ENCODE results near the gene ATG2B.

Gene ATG2B

DNA sequence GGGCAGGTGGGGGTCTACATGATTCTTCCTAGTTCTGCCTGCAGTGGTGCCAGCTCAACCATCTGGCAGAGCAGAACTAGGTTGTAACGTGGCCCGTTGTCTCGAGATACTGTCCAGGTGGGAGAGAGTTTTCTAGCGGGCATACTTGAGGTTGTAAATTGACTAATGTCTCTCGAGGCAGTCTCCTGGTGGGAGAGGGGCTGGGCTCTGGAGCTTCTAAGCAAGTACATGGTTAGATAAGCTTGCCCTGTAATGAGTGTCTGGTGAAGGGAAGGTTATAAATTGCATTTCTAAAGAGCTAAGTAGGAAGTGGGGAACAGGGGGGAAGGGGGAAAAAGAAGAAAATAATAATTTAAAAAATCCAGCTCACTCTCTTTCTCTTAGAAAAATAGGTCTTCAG lies 89.0 kb downstream of the ATG2B start:
- no peak for ATAC-seq
- no peak overlapping the region for H3K27ac Mint-ChIP-seq
- H3K4me1 Mint-ChIP-seq: no peaks in the 10 kb centered on the region
- H3K4me3 Mint-ChIP-seq: no peak overlapping the region
- peaks cover 1% of the 10 kb centered on the region for H3K36me3 Mint-ChIP-seq
- no peaks in the 10 kb centered on the region for H3K27me3 Mint-ChIP-seq
- H3K9me3 Mint-ChIP-seq: peaks cover 3% of the 10 kb centered on the region

DNA sequence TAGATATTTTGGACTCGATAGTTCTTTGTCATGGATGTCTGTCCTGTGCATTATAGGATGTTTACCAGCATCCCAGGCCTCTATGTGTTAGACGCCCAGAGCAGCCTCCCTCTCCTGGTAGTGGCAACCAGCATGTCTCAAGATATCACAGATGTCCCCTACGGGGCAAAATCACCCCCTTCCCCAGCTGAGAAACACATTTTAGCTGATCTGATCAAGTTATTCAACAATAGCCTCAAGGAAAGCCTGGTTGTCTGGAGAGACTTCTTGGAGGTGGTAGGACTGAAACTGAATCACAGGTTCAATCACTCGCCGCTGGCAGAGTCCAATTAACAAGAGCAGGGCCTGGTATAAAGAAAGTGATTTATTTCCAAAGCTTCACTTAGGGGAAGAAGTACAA lies 89.5 kb downstream of the ATG2B start:
- H3K27ac Mint-ChIP-seq: no peak overlapping the region
- no peaks in the 10 kb centered on the region for H3K27me3 Mint-ChIP-seq
- H3K36me3 Mint-ChIP-seq: no peaks in the 10 kb centered on the region
- ATAC-seq: no peak
- no peaks in the 10 kb centered on the region for H3K4me1 Mint-ChIP-seq
- H3K4me3 Mint-ChIP-seq: no peak overlapping the region
- peaks cover 3% of the 10 kb centered on the region for H3K9me3 Mint-ChIP-seq

DNA sequence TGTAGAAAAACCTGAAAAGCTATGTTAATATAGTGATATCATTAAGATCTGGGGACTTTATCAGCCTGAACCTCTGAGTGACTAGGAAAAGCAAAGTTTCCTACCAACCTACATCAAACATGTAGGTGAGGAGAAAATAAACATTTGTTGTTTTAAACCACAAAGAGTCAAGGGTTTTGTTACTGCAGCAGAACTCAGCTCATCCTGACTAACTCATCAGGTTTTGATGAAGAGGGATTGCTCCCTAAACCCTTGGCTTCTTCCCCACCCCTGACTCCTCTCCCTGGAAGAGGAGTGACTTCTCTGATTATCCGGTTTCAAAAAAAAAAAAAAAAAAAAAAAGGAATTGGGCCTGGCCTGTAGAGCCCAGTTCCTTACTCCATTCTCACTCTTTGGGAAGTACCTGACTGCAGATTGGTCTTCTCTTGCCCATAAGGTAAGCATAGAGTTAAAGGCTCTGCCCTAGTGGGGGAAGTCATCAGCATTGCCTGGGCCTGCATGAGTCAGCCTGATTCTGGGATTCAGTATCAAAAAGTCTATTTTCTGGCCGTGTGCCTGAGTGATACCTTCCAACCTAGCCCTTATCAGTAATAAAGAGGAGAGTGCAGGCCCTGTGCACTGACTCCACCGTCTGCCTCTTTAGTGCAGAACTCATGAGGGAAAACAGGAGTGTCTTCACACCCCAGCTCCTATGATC lies 90.2 kb downstream of the ATG2B start:
- H3K9me3 Mint-ChIP-seq: peaks cover 3% of the 10 kb centered on the region
- no peaks in the 10 kb centered on the region for H3K4me1 Mint-ChIP-seq
- no peak for ATAC-seq
- no peak overlapping the region for H3K27ac Mint-ChIP-seq
- H3K27me3 Mint-ChIP-seq: no peaks in the 10 kb centered on the region
- no peak overlapping the region for H3K4me3 Mint-ChIP-seq
- H3K36me3 Mint-ChIP-seq: no peaks in the 10 kb centered on the region

DNA sequence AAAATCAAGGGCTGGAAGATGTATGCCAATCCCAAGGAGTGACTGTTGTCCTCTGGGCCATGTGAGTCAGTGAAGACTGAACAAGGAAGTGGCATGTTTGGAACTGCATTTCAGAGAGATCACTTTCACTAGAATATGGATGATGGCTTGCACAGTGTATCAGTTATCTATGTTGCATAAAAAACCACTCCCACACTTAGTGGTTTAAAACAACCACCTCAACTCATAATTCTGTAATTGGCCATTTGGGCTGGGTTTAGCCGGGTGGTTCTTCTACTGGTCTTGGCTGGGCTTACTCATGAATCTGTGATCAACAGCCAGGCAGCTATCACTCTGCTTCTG lies 91.7 kb downstream of the ATG2B start:
- H3K36me3 Mint-ChIP-seq: no peaks in the 10 kb centered on the region
- H3K27ac Mint-ChIP-seq: no peak overlapping the region
- H3K4me1 Mint-ChIP-seq: no peaks in the 10 kb centered on the region
- peaks cover 11% of the 10 kb centered on the region for H3K27me3 Mint-ChIP-seq
- no peaks in the 10 kb centered on the region for H3K9me3 Mint-ChIP-seq
- no peak overlapping the region for H3K4me3 Mint-ChIP-seq
- no peak for ATAC-seq

DNA sequence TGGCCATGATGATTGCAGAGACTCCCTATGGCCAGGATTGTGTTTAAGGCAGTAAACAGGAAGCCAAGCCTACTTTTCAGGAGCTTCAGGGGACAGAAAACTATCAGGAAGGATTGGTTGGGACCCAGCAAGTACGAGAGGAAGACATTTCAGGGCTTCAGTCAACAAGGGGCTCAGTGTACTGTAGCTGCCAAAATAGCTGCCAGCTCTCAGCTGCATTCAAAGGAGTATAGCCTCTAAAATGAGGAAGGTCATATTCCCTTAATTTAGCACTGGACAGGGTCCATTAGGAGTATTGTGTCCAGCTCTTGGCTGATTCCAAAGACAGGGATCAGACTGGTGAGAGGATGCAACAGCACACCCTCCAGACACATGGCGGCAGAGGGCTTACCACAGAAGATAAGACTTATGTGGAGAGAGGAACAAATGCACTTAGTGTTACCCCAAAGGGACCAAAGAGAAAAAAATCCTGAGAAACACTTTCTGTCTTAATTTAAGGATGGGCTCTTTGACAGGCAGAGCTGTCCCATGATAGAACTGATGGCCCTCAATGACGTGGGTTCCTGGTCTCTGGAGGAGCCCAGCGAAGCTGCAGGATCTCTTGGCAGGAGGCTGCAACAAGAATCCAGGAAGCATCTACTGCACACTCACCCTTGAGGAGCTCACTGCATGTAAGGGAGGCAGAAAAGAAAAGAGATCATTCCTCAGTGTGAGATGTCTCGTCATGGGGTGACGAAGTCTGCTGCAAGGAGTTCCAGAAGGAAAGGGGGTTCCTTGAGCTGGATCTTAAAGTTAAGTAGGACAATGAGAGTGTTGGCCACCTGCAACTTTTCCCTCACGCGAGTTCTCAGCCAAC lies 92.3 kb downstream of the ATG2B start:
- ATAC-seq: no peak
- Mint-ChIP-seq H3K27me3 (peaks cover 17% of the 10 kb centered on the region), H3K4me1 (no peaks in the 10 kb centered on the region), H3K27ac (no peak overlapping the region), H3K9me3 (no peaks in the 10 kb centered on the region), H3K4me3 (no peak overlapping the region), H3K36me3 (no peaks in the 10 kb centered on the region)

DNA sequence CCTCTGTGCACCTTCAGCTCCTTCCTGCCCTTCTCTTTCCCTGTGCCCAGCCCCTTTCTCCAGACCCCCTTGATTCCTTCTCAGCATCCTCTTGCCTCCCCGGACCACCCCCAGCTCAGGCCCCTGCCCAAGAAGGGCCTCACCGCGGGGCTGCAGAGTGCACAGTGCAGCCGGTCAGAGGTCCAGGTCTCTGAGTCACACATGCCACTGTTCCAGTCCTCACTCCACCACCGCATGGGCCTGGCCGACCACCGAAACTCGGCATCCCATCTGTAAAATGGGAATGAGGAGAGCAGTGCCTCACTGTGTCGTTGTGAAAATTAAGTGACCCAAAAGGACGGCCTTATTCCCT lies 93.8 kb downstream of the ATG2B start:
- Mint-ChIP-seq H3K27ac (no peak overlapping the region), H3K36me3 (no peaks in the 10 kb centered on the region), H3K27me3 (peaks cover 19% of the 10 kb centered on the region), H3K4me3 (no peak overlapping the region), H3K9me3 (no peaks in the 10 kb centered on the region), H3K4me1 (no peaks in the 10 kb centered on the region)
- ATAC-seq: no peak

DNA sequence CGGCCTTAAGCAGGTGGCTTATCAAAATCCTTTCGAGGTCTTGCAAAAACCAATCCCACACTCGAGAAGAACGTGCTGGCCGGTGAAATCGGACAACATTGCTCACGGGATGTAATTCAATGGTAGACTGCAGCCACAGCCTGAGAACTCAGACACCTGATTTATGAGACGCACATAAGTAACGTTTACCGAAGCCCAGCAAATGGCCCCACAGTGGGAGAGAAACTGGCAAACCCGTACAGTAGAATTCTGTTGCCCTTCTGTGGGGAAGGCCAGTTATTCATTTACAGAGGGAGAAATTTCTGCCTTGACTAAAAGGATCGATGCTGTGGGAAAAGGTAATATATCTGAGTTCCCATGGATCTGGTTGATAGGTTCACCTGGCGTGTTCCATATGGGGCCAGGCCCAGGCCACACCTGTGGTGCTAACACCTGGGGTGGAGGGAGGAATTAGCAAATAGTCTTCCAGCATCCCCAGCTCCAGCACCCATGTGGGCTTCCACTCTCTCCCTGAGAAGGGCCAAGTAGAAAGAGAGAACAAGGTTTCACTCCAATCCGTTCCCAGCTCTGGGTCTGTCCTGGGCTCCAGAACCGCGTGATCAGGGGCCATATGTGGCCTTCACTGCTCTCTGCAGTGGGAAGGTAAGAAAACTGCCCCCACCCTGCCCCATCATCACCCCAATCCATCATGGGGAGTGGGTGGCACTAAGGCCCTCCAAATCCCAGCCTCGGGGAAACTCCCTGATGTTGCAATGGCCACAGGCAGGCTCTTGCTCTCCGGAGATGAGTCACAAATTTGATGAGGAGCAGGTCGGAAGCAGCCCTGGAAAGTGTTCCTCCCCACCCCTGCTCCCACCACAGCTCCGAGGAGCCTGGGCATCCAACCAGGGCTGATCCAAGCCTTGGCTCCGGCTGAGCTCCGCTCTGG lies 94.4 kb downstream of the ATG2B start:
- Mint-ChIP-seq H3K4me1 (no peaks in the 10 kb centered on the region), H3K9me3 (no peaks in the 10 kb centered on the region), H3K27ac (no peak overlapping the region), H3K27me3 (peaks cover 19% of the 10 kb centered on the region), H3K36me3 (no peaks in the 10 kb centered on the region), H3K4me3 (no peak overlapping the region)
- no peak for ATAC-seq

DNA sequence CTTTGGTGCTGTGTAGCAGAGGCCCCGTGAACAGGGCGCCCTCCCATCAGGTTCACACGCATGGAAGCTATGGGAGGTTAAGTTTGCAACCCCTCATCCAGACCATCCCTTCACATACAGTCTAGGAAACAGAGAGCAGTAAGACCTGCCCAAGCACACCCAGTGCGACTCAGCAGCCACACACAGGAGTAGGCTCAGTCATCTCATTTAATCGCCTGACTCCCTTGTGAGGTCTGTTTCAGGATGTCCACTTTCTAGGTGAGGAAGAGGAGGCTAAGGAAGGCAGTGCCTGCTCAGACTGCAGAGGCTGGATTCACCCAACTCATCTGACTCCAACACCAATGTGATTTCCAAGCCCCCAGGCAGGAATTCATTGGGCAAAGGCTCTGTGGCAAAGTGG lies 95.2 kb downstream of the ATG2B start:
- no peaks in the 10 kb centered on the region for H3K9me3 Mint-ChIP-seq
- no peak for ATAC-seq
- no peak overlapping the region for H3K27ac Mint-ChIP-seq
- no peaks in the 10 kb centered on the region for H3K4me1 Mint-ChIP-seq
- H3K27me3 Mint-ChIP-seq: peaks cover 19% of the 10 kb centered on the region
- no peaks in the 10 kb centered on the region for H3K36me3 Mint-ChIP-seq
- no peak overlapping the region for H3K4me3 Mint-ChIP-seq

DNA sequence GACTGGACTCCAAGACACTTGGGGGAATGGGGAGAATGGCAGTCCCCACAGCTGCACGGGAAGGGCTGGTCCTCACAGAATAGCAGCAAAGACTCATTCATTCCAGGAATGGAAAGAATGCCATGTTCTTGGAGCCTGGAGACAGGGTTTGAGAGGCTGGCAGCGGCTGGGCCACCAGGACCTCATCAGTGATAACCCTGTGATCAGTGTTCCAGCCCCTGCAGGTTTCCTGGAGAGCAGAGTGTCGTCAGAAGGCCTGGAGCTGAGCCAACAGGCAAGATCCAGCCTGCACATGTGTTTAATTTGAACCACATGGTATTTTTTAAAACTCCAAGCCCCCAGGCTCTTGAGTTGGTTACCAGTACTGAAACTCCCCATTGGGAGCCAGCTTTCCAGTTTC lies 95.8 kb downstream of the ATG2B start:
- peaks cover 19% of the 10 kb centered on the region for H3K27me3 Mint-ChIP-seq
- ATAC-seq: no peak
- H3K9me3 Mint-ChIP-seq: no peaks in the 10 kb centered on the region
- H3K36me3 Mint-ChIP-seq: no peaks in the 10 kb centered on the region
- H3K27ac Mint-ChIP-seq: no peak overlapping the region
- no peaks in the 10 kb centered on the region for H3K4me1 Mint-ChIP-seq
- no peak overlapping the region for H3K4me3 Mint-ChIP-seq

DNA sequence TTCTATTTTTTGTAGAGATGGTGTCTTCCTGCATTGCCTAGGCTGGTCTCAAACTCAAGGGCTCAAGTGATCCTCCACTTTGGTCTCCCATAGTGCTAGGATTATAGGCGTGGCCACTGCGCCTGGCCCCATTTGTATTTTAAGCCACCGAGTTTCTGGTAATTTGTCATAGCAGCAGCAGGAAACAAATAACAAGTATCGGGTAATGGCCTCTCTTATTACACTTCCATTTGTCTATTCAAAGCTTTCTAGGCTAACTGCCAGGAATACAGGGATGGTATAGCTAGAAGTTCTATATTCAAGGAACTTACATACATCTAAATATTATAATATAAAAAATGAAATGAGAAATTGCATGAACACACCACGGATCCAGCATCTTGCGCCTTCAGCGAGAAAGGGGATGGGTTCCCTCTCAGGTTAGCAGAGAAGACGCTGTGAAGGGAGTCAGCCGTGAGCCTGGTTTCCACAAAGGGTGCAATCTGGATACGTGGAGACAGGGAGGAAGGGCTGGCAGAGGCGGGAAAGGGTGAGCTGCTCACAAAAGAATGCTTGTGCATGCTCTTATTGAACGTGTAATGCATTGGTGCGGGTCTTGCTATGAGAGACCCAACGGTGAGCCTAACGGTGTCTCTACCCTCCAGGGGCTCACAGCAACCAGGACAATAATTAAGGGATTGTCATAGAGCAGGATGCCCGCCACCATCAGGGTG lies 97.6 kb downstream of the ATG2B start:
- no peaks in the 10 kb centered on the region for H3K9me3 Mint-ChIP-seq
- no peak for ATAC-seq
- no peaks in the 10 kb centered on the region for H3K36me3 Mint-ChIP-seq
- H3K4me3 Mint-ChIP-seq: no peak overlapping the region
- peaks cover 29% of the 10 kb centered on the region for H3K27me3 Mint-ChIP-seq
- no peaks in the 10 kb centered on the region for H3K4me1 Mint-ChIP-seq
- no peak overlapping the region for H3K27ac Mint-ChIP-seq

DNA sequence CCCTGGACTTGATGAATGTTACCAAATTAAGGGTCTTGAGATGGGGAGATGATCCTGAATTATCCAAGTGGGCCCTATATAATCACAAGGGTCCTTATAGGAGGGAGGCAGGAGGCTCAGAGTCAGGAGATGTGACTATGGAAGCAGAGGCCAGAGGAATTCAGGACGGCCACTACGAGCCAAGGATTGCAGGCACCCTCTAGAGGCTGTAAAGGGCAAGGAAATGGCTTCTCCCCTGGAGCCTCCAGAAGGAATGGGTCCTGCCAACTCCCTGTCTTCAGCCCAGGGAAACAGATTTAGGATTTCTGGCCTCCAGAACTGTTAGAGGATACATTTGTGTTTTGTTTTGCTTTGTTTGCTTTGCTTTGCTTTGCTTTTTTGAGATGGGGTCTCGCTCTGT lies 98.3 kb downstream of the ATG2B start:
- H3K27me3 Mint-ChIP-seq: peaks cover 29% of the 10 kb centered on the region
- H3K27ac Mint-ChIP-seq: no peak overlapping the region
- H3K9me3 Mint-ChIP-seq: no peaks in the 10 kb centered on the region

DNA sequence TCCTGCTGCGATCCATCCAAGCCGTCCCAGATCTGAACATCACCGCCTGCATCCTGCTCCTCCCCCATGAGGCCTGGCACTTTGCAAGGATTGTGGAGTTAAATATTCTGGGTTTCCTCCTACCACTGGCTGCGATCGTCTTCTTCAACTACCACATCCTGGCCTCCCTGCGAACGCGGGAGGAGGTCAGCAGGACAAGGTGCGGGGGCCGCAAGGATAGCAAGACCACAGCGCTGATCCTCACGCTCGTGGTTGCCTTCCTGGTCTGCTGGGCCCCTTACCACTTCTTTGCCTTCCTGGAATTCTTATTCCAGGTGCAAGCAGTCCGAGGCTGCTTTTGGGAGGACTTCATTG lies 99.0 kb downstream of the ATG2B start:
- Mint-ChIP-seq H3K27ac (no peak overlapping the region), H3K4me3 (no peak overlapping the region), H3K9me3 (no peaks in the 10 kb centered on the region), H3K27me3 (peaks cover 29% of the 10 kb centered on the region), H3K4me1 (no peaks in the 10 kb centered on the region), H3K36me3 (no peaks in the 10 kb centered on the region)
- ATAC-seq: no peak

More for the DNA sequence above, 98.3 kb downstream of the ATG2B start:
- H3K4me1 Mint-ChIP-seq: no peaks in the 10 kb centered on the region
- no peaks in the 10 kb centered on the region for H3K36me3 Mint-ChIP-seq
- H3K4me3 Mint-ChIP-seq: no peak overlapping the region
- no peak for ATAC-seq

DNA sequence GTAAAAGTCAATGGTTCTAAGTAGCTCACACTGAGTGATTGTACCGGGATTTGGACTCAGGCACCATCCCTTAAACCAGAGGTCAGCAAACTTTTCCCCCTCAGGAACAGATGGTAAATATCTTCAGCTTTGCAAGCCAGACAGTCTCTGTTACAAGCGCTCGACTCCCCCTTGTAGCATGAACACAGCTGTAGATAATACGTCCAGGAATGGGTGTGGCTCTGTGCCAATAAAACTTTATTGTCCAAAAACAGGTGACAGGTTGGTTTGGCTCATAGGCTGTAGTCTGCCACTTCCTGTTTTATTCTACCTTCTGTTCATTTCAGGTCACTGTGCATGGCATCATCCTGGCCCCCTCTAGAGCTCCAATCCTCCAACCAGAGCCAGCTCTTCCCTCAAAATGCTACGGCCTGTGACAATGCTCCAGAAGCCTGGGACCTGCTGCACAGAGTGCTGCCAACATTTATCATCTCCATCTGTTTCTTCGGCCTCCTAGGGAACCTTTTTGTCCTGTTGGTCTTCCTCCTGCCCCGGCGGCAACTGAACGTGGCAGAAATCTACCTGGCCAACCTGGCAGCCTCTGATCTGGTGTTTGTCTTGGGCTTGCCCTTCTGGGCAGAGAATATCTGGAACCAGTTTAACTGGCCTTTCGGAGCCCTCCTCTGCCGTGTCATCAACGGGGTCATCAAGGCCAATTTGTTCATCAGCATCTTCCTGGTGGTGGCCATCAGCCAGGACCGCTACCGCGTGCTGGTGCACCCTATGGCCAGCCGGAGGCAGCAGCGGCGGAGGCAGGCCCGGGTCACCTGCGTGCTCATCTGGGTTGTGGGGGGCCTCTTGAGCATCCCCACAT lies 99.6 kb downstream of the ATG2B start:
- Mint-ChIP-seq H3K27me3 (peaks cover 29% of the 10 kb centered on the region), H3K4me3 (no peak overlapping the region), H3K9me3 (no peaks in the 10 kb centered on the region), H3K36me3 (no peaks in the 10 kb centered on the region), H3K27ac (no peak overlapping the region), H3K4me1 (no peaks in the 10 kb centered on the region)
- ATAC-seq: no peak

Measured in stimulated activated memory B cell treated with anti-CD40 and anti-IgM and Interleukin-4, amounts not matched to agents 10 μg/mL and 1 μg/mL and 100 μg/mL, for 72 hours (primary cell).